Skin epidermis (tissue), 12 donors: ENCODE data around the gene MITF.

Source experiments
- H3K27ac ChIP-seq, 21 experiments: fragments of 200-600 bp; sonication (generic) in 11 of 21; one replicate each; pipeline ENCODE4 v1.5.0; 2020; ENCODE audit warnings: mild to moderate bottlenecking in 3 of 21, inconsistent platforms in 2 of 21, moderate library complexity in 2 of 21
- H3K4me3 ChIP-seq, 7 experiments: fragments of 200-600 bp; sonication (generic) in 2 of 7; one replicate each; pipeline ENCODE4 v1.5.0; 2020; ENCODE audit warnings: inconsistent platforms in 2 of 7, mild to moderate bottlenecking in 2 of 7, moderate library complexity in 1 of 7

MITF gene

GRCh38 chr3:69739204-69740102, at the start of gene MITF:
Gene MITF (plus strand): TSS chr3:69739464. CDS start chr3:69739598, 134 bp downstream.
- Histone ChIP-seq H3K27ac (peak within 1 kb of the TSS in 19 of 21 experiments; percentile 24 to 91 (median 78)), H3K4me3 (peak within 1 kb of the TSS; percentile 55 to 90 (median 76))

- H3K4me3 ChIP-seq: no peak overlapping the region
- H3K27ac ChIP-seq: no peak overlapping the region
Measured at GRCh38 chr3:69691860-69692259, 47.4 kb upstream of the MITF start.

- no peak overlapping the region for H3K4me3 ChIP-seq
- no peak overlapping the region for H3K27ac ChIP-seq
Measured at GRCh38 chr3:69692761-69693160, 46.5 kb upstream of the MITF start.

GRCh38 chr3:69695443-69695842, 43.8 kb upstream of the MITF start:
- Histone ChIP-seq H3K4me3 (no peak overlapping the region), H3K27ac (no peak overlapping the region)

- H3K4me3 ChIP-seq: no peak overlapping the region
- H3K27ac ChIP-seq: no peak overlapping the region
Measured at GRCh38 chr3:69695933-69696332, 43.3 kb upstream of the MITF start.

- Histone ChIP-seq H3K27ac (no peak overlapping the region), H3K4me3 (no peak overlapping the region)
Measured at GRCh38 chr3:69696367-69696766, 42.9 kb upstream of the MITF start.

- Histone ChIP-seq H3K4me3 (no peak overlapping the region), H3K27ac (no peak overlapping the region)
Measured at GRCh38 chr3:69697381-69697780, 41.9 kb upstream of the MITF start.

- Histone ChIP-seq H3K27ac (no peak overlapping the region), H3K4me3 (no peak overlapping the region)
Measured at GRCh38 chr3:69698728-69699127, 40.5 kb upstream of the MITF start.

- no peak overlapping the region for H3K4me3 ChIP-seq
- no peak overlapping the region for H3K27ac ChIP-seq
Measured at GRCh38 chr3:69699183-69699582, 40.1 kb upstream of the MITF start.

GRCh38 chr3:69700949-69701348, 38.3 kb upstream of the MITF start:
- H3K27ac ChIP-seq: no peak overlapping the region
- no peak overlapping the region for H3K4me3 ChIP-seq

GRCh38 chr3:69710153-69710977, 28.9 kb upstream of the MITF start:
- Histone ChIP-seq H3K27ac (no peak overlapping the region), H3K4me3 (no peak overlapping the region)

- Histone ChIP-seq H3K27ac (no peak overlapping the region), H3K4me3 (no peak overlapping the region)
Measured at GRCh38 chr3:69712269-69712668, 27.0 kb upstream of the MITF start.

GRCh38 chr3:69712933-69713332, 26.3 kb upstream of the MITF start:
- H3K27ac ChIP-seq: no peak overlapping the region

GRCh38 chr3:69715204-69715603, 24.1 kb upstream of the MITF start:
- Histone ChIP-seq H3K27ac (no peak overlapping the region), H3K4me3 (no peak overlapping the region)

More at GRCh38 chr3:69712933-69713332, 26.3 kb upstream of the MITF start:
- H3K4me3 ChIP-seq: no peak overlapping the region

- Histone ChIP-seq H3K27ac (no peak overlapping the region), H3K4me3 (no peak overlapping the region)
Measured at GRCh38 chr3:69716119-69716518, 23.1 kb upstream of the MITF start.

- Histone ChIP-seq H3K27ac (no peak overlapping the region), H3K4me3 (no peak overlapping the region)
Measured at GRCh38 chr3:69718866-69719586, 20.2 kb upstream of the MITF start.

GRCh38 chr3:69719587-69720122, 19.6 kb upstream of the MITF start:
- no peak overlapping the region for H3K27ac ChIP-seq
- H3K4me3 ChIP-seq: no peak overlapping the region

- H3K4me3 ChIP-seq: no peak overlapping the region
- H3K27ac ChIP-seq: no peak overlapping the region
Measured at GRCh38 chr3:69720824-69721223, 18.4 kb upstream of the MITF start.

- Histone ChIP-seq H3K4me3 (no peak overlapping the region), H3K27ac (no peak overlapping the region)
Measured at GRCh38 chr3:69723389-69723788, 15.9 kb upstream of the MITF start.
